H1 (cell line): Measurements from ENCODE around the gene SERP1. TPM values are rescaled to one million over a fixed set of nuclear protein-coding genes. Genes with fewer than 3 reads are reported as not detected.

ENCODE experiments used
- CTCF ChIA-PET: fragments of 300-600 bp; sonication (Branson Sonifier 250); formaldehyde crosslinking; loops from one replicate; lab custom pipeline; 2021; ENCODE audit not compliant: partially characterized antibody; lab: Charles Lee
- POLR2A ChIA-PET: fragments of 300-600 bp; sonication (Branson Sonifier 250); formaldehyde crosslinking; loops from one replicate; lab custom pipeline; 2021; ENCODE audit warnings: inconsistent platforms; ENCODE audit not compliant: partially characterized antibody; lab: Charles Lee
- DNase-seq, 2 experiments: peaks; one replicate each; pipeline versions ENCODE4 v3.0.0 to v3.0.0-alpha.2; 2010 to 2022; ENCODE audit warnings: low spot score in 2 of 2, low read depth in 1 of 2, mixed read lengths in 1 of 2
- FAIRE-seq: peaks from 2 replicates; lab custom pipeline; 2011; peaks lifted over from hg19 to GRCh38; lab: Jason Lieb, UNC
- H2AFZ ChIP-seq: 2 replicates; pipeline ENCODE4 v1.8.1; 2012; ENCODE audit warnings: low read length, inconsistent platforms
- H2AK5ac ChIP-seq: 2 replicates; pipeline ENCODE4 v1.6.1; 2013; ENCODE audit warnings: low read depth, low read length
- H2BK120ac ChIP-seq: replicated peaks from 2 replicates; pipeline ENCODE3; 2013; ENCODE audit warnings: low read depth, low read length, inconsistent platforms
- H2BK12ac ChIP-seq: 2 replicates; pipeline ENCODE4 v1.6.1; 2013; ENCODE audit warnings: low read depth, low read length
- H2BK15ac ChIP-seq: 2 replicates; pipeline ENCODE4 v1.6.1; 2013; ENCODE audit warnings: low read length
- H2BK20ac ChIP-seq: 2 replicates; pipeline ENCODE4 v1.6.1; 2013; ENCODE audit warnings: low read length
- H2BK5ac ChIP-seq: 2 replicates; pipeline ENCODE4 v1.6.1; 2013; ENCODE audit warnings: low read depth, low read length
- H3K14ac ChIP-seq: 2 replicates; pipeline ENCODE4 v1.6.1; 2013; ENCODE audit warnings: inconsistent platforms; ENCODE audit not compliant: insufficient read length
- H3K18ac ChIP-seq: 2 replicates; pipeline ENCODE4 v1.6.1; 2013; ENCODE audit warnings: low read length; ENCODE audit errors: extremely low read depth
- H3K23ac ChIP-seq: 2 replicates; pipeline ENCODE4 v1.6.1; 2013; ENCODE audit warnings: inconsistent platforms; ENCODE audit not compliant: insufficient read length
- H3K23me2 ChIP-seq: 2 replicates; pipeline ENCODE4 v1.6.1; 2013; ENCODE audit warnings: low read depth, low read length
- H3K27ac ChIP-seq: 2 replicates; pipeline ENCODE4 v1.6.1; 2011; ENCODE audit warnings: low read depth, low read length, inconsistent platforms
- H3K27me3 ChIP-seq, 4 experiments: replicated peaks in 1 of 4; 1 replicate in 1 of 4; 2 replicates in 3 of 4; pipeline versions ENCODE4 v1.6.1 to v1.8.1; 2011 to 2013; ENCODE audit warnings: low read length in 3 of 4, mild to moderate bottlenecking in 3 of 4, inconsistent platforms in 2 of 4, mixed read lengths in 2 of 4, moderate library complexity in 1 of 4; ENCODE audit not compliant: control insufficient read depth in 3 of 4, insufficient read depth in 3 of 4; ENCODE audit errors: extremely low read depth in 1 of 4
- H3K36me3 ChIP-seq, 4 experiments: 2 replicates each; pipeline versions ENCODE4 v1.6.1 to v1.8.1; 2011 to 2013; ENCODE audit warnings: mild to moderate bottlenecking in 4 of 4, low read length in 3 of 4, moderate library complexity in 2 of 4, control low read depth in 1 of 4, inconsistent platforms in 1 of 4; ENCODE audit not compliant: insufficient read depth in 4 of 4, control insufficient read depth in 2 of 4
- H3K4ac ChIP-seq: replicated peaks from 2 replicates; pipeline ENCODE3; 2013; ENCODE audit warnings: low read length, low read depth, mixed read lengths, inconsistent platforms; ENCODE audit not compliant: insufficient read length
- H3K4me1 ChIP-seq, 4 experiments: replicated peaks in 1 of 4; 1 replicate in 1 of 4; 2 replicates in 3 of 4; pipeline versions ENCODE4 v1.6.1 to v1.8.1; 2011 to 2013; ENCODE audit warnings: low read length in 3 of 4, inconsistent platforms in 2 of 4, mixed read lengths in 1 of 4; ENCODE audit not compliant: insufficient read depth in 4 of 4, control insufficient read depth in 3 of 4
- H3K4me2 ChIP-seq, 2 experiments: 2 replicates each; pipeline versions ENCODE4 v1.6.1 to v1.8.1; 2011 to 2013; ENCODE audit warnings: low read depth in 2 of 2, low read length in 2 of 2, control low read depth in 1 of 2, inconsistent platforms in 1 of 2, mild to moderate bottlenecking in 1 of 2; ENCODE audit not compliant: insufficient read depth in 1 of 2
- H3K4me3 ChIP-seq, 4 experiments: fragments of 200-600, 300-600 bp in 1 of 4; sonication (generic), shearing (Covaris generic), sonication (Bioruptor Twin) in 1 of 4; 2 replicates each; pipeline versions ENCODE4 v1.5.1 to v1.8.1; 2011 to 2016; ENCODE audit warnings: low read length in 4 of 4, low read depth in 3 of 4, control low read depth in 2 of 4, inconsistent platforms in 2 of 4, mild to moderate bottlenecking in 2 of 4, mixed read lengths in 1 of 4, moderate library complexity in 1 of 4; ENCODE audit not compliant: insufficient read depth in 2 of 4; ENCODE audit errors: extremely low read depth in 1 of 4
- H3K56ac ChIP-seq: replicated peaks from 2 replicates; pipeline ENCODE3; 2013; ENCODE audit warnings: low read depth, mild to moderate bottlenecking, mixed read lengths, low read length, inconsistent platforms; ENCODE audit not compliant: insufficient read length
- H3K79me1 ChIP-seq: 2 replicates; pipeline ENCODE4 v1.6.1; 2013; ENCODE audit warnings: low read depth, low read length, control low read depth
- H3K79me2 ChIP-seq, 2 experiments: 2 replicates each; pipeline versions ENCODE4 v1.6.1 to v1.8.1; 2012 to 2013; ENCODE audit warnings: low read length in 2 of 2, mild to moderate bottlenecking in 2 of 2, inconsistent platforms in 1 of 2; ENCODE audit not compliant: insufficient read depth in 2 of 2, control insufficient read depth in 1 of 2
- H3K9ac ChIP-seq, 4 experiments: replicated peaks in 1 of 4; 1 replicate in 1 of 4; 2 replicates in 3 of 4; pipeline versions ENCODE4 v1.6.1 to v1.8.1; 2011 to 2013; ENCODE audit warnings: low read depth in 3 of 4, low read length in 3 of 4, control low read depth in 2 of 4, mild to moderate bottlenecking in 2 of 4, moderate library complexity in 2 of 4, inconsistent platforms in 1 of 4; ENCODE audit errors: extremely low read depth in 1 of 4
- H3K9me3 ChIP-seq, 2 experiments: 2 replicates each; pipeline versions ENCODE4 v1.6.1 to v1.8.1; 2012 to 2013; ENCODE audit warnings: mild to moderate bottlenecking in 2 of 2, moderate library complexity in 2 of 2, control low read depth in 1 of 2, inconsistent platforms in 1 of 2, low read depth in 1 of 2, low read length in 1 of 2, mixed read lengths in 1 of 2; ENCODE audit not compliant: insufficient read depth in 2 of 2
- H4K20me1 ChIP-seq, 2 experiments: replicated peaks in 1 of 2; 2 replicates each; pipeline versions ENCODE3 to v1.8.1; 2011 to 2013; ENCODE audit warnings: inconsistent platforms in 2 of 2, low read length in 2 of 2, mild to moderate bottlenecking in 1 of 2; ENCODE audit not compliant: insufficient read depth in 2 of 2, control insufficient read depth in 1 of 2
- H4K5ac ChIP-seq: 2 replicates; pipeline ENCODE4 v1.6.1; 2013; ENCODE audit warnings: low read length, low read depth, mixed read lengths, inconsistent platforms; ENCODE audit not compliant: insufficient read length
- H4K8ac ChIP-seq: 2 replicates; pipeline ENCODE4 v1.8.0; 2013; ENCODE audit warnings: mild to moderate bottlenecking, moderate library complexity, low read length, inconsistent platforms; ENCODE audit not compliant: insufficient read depth; ENCODE audit errors: extremely low read depth
- H4K91ac ChIP-seq: replicated peaks from 2 replicates; pipeline ENCODE3; 2013; ENCODE audit warnings: low read length, mixed read lengths, inconsistent platforms; ENCODE audit not compliant: insufficient read length
- EGR1 ChIP-seq: IDR thresholded peaks from 2 replicates; pipeline ENCODE4 v1.6.1; 2011; ENCODE audit warnings: low read depth, low read length, borderline replicate concordance
- JUN ChIP-seq: IDR thresholded peaks from 2 replicates; pipeline ENCODE4 v1.6.1; 2011; ENCODE audit warnings: low read depth, mild to moderate bottlenecking, improper control_type of control experiment, low read length
- PHF8 ChIP-seq: fragments of 200-600 bp; sonication (generic); conservative IDR thresholded peaks from 2 replicates; pipeline ENCODE4 v1.7.1; 2012; ENCODE audit warnings: low read depth, mild to moderate bottlenecking, inconsistent platforms, low read length, moderate library complexity
- RAD21 ChIP-seq, 2 experiments: IDR thresholded peaks in 1 of 2; conservative IDR thresholded peaks in 1 of 2; 2 replicates each; pipeline ENCODE4 v1.6.1; 2011; ENCODE audit warnings: low read depth in 2 of 2, low read length in 2 of 2, improper control_type of control experiment in 1 of 2, inconsistent platforms in 1 of 2, mild to moderate bottlenecking in 1 of 2, moderate library complexity in 1 of 2
- RXRA ChIP-seq: IDR thresholded peaks from 2 replicates; pipeline ENCODE4 v1.6.1; 2011; ENCODE audit warnings: low read depth, mild to moderate bottlenecking, low read length, moderate library complexity; ENCODE audit not compliant: insufficient read depth
- YY1 ChIP-seq: IDR thresholded peaks from 2 replicates; pipeline ENCODE4 v1.6.1; 2011; ENCODE audit warnings: low read depth, mild to moderate bottlenecking, low read length
- WGBS, 2 experiments: shearing (Covaris generic) in 1 of 2; methylation state at CpG; one replicate each; pipeline versions ENCODE4 v1.1.6 to v1.1.7; 2013 to 2015; ENCODE audit warnings: low lambda C conversion rate in 2 of 2, mixed read lengths in 2 of 2, inconsistent platforms in 1 of 2, low coverage in 1 of 2, missing lambda C conversion rate in 1 of 2; ENCODE audit not compliant: insufficient replicate concordance in 2 of 2, insufficient coverage in 1 of 2, insufficient read length in 1 of 2; ENCODE audit errors: extremely low coverage in 1 of 2, missing lambda C conversion rate in 1 of 2; 5-methylcytosine and 5-hydroxymethylcytosine counted together
- polyA plus RNA-seq, 7 experiments: library from polyadenylated mRNA; depleted of rRNA in 3 of 7; stranded (reverse) in 5 of 7; unstranded in 2 of 7; fragments of >200 nt in 5 of 7; fragments of 200-250 nt in 2 of 7; gene quantifications; 1 replicate in 5 of 7; 2 replicates in 1 of 7; 4 replicates in 1 of 7; pipeline versions ENCODE4 v1.2.1 to v1.2.3, GENCODE V29; 2011 to 2013; ENCODE audit warnings: missing spikeins in 2 of 7, mixed read lengths in 2 of 7
- total RNA-seq: library from RNA; stranded (reverse); fragmentation: NEBNext Ultra II Directional; extraction: Animal tissue kit (Norgen Biotek cat#: 25700); gene quantifications from 2 replicates; pipeline ENCODE4 v1.2.1, GENCODE V29; 2021

SERP1 gene
- total and polyA plus RNA-seq, 2 of the 8 experiments (the other 6 are each of a cell fraction or from before 2014, with no cell fraction given) = 90.3 to 98.2 TPM

GRCh38 chr3:150555859-150556436 is 9.7 kb upstream of the SERP1 start:
- no peak overlapping the region for H3K18ac ChIP-seq
- H2BK20ac ChIP-seq = no peak overlapping the region
- H2BK12ac ChIP-seq = no peak overlapping the region
- DNase-seq = no peak
- no peaks in the 10 kb centered on the region for H3K9me3 ChIP-seq
- no peak overlapping the region for H4K8ac ChIP-seq
- H4K20me1 ChIP-seq = peaks cover 0 to 2% of the 10 kb centered on the region in 2 experiments
- H3K9ac ChIP-seq = no peak overlapping the region
- no peak overlapping the region for H3K56ac ChIP-seq
- WGBS, 2 experiments = 92% methylated on average over 4 of the region's 4 CpGs; no CpG with 5 or more reads in 1 of the 2 experiments
- no peak for FAIRE-seq
- H3K4me1 ChIP-seq = no peaks in the 10 kb centered on the region
- no peak overlapping the region for H3K4ac ChIP-seq
- peaks cover 0 to 25% of the 10 kb centered on the region in 2 experiments; a peak in 2 of 4 replicates for H3K79me2 ChIP-seq
- H3K4me2 ChIP-seq = no peak overlapping the region
- H2BK120ac ChIP-seq = no peak overlapping the region
- TF ChIP-seq EGR1 (no peak), JUN (no peak), YY1 (no peak), PHF8 (no peak), RXRA (no peak), RAD21 (IDR thresholded peaks at IDR 0.05 in 1 of 2, conservative IDR thresholded peaks at IDR 0.05 in 1 of 2; ENCODE audit: low read depth in 2 of 2, low read length in 2 of 2) (no peak)
- ChIA-PET CTCF (interaction anchor here (0.9 kb wide), 1 partner anchor 73 kb away, joined by 3 read pairs; no protein-coding TSS in a partner anchor), POLR2A (interaction anchor here (1.1 to 4.7 kb wide), 2 partner anchors 9 to 12 kb away, joined by 3 to 27 read pairs; partner anchors contain the start of genes EIF2A and SERP1)
- H3K23me2 ChIP-seq = no peaks in the 10 kb centered on the region
- H2BK5ac ChIP-seq = no peak overlapping the region
- H4K5ac ChIP-seq = no peak overlapping the region
- no peak overlapping the region for H2BK15ac ChIP-seq
- H3K36me3 ChIP-seq = peaks cover 0 to 22% (median 10%) of the 10 kb centered on the region in 4 experiments; a peak in 5 of 8 replicates
- H3K4me3 ChIP-seq = no peak overlapping the region
- no peaks in the 10 kb centered on the region for H3K79me1 ChIP-seq
- H2AFZ ChIP-seq = no peak overlapping the region
- H3K27me3 ChIP-seq = no peaks in the 10 kb centered on the region
- H4K91ac ChIP-seq = no peak overlapping the region
- H3K14ac ChIP-seq = no peak overlapping the region
- H3K23ac ChIP-seq = no peak overlapping the region
- H3K27ac ChIP-seq = no peak overlapping the region
- no peak overlapping the region for H2AK5ac ChIP-seq
